ENCODE data around the gene TIE1.

DNA sequence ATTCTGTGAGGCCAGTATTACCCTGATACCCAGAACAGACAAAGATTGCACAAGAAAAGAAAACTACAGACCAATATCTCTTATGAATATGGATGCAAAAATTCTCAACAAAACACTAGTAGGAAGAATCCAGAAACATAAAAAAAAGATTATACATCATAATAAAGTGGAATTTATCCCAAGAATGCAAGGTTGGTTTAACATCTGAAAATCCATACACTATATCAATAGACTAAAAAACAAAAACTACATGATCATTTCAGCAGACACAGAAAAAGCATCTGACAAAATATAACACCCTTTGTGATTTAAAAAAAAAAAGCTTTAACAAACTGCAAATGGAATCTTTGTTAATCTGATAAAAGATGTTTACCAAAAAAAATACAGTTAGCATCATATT is 24.6 kb downstream of the TIE1 start:
- TF ChIP-seq, protein P1, sequence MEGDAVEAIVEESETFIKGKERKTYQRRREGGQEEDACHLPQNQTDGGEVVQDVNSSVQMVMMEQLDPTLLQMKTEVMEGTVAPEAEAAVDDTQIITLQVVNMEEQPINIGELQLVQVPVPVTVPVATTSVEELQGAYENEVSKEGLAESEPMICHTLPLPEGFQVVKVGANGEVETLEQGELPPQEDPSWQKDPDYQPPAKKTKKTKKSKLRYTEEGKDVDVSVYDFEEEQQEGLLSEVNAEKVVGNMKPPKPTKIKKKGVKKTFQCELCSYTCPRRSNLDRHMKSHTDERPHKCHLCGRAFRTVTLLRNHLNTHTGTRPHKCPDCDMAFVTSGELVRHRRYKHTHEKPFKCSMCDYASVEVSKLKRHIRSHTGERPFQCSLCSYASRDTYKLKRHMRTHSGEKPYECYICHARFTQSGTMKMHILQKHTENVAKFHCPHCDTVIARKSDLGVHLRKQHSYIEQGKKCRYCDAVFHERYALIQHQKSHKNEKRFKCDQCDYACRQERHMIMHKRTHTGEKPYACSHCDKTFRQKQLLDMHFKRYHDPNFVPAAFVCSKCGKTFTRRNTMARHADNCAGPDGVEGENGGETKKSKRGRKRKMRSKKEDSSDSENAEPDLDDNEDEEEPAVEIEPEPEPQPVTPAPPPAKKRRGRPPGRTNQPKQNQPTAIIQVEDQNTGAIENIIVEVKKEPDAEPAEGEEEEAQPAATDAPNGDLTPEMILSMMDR (IDR thresholded peaks at IDR 0.05): no peak
- no peak for TF ChIP-seq POLR2A (IDR thresholded peaks at IDR 0.05)
